Effector memory CD8-positive, alpha-beta T cell (primary cell): ENCODE data around the gene ZG16B.

Experiments
- ATAC-seq: fragments of 150-1000 bp; cut with Tn5 transposase; replicated peaks from 2 replicates; pipeline ENCODE4 v1.10.0; 2021; ENCODE audit warnings: mild to moderate bottlenecking, moderate library complexity
- DNase-seq, 3 experiments: peaks; one replicate each; pipeline ENCODE4 v3.0.0; 2021
- H3K27ac Mint-ChIP-seq, 2 donors: one replicate each; pipeline ENCODE4 v1.8.0; 2022; ENCODE audit warnings: mild to moderate bottlenecking in 2 of 2, mixed read lengths in 2 of 2, moderate library complexity in 2 of 2
- H3K27me3 Mint-ChIP-seq, 2 donors: one replicate each; pipeline ENCODE4 v1.8.0; 2022; ENCODE audit warnings: mixed read lengths in 2 of 2
- H3K36me3 Mint-ChIP-seq: one replicate; pipeline ENCODE4 v1.8.0; 2022; ENCODE audit warnings: mild to moderate bottlenecking, moderate library complexity, mixed read lengths; ENCODE audit not compliant: insufficient read depth
- H3K4me1 Mint-ChIP-seq, 2 donors: one replicate each; pipeline ENCODE4 v1.8.0; 2022; ENCODE audit warnings: low read depth in 2 of 2, mixed read lengths in 2 of 2
- H3K4me3 Mint-ChIP-seq, 2 donors: one replicate each; pipeline ENCODE4 v1.8.0; 2022; ENCODE audit warnings: mild to moderate bottlenecking in 2 of 2, mixed read lengths in 2 of 2, moderate library complexity in 2 of 2
- H3K9me3 Mint-ChIP-seq, 2 donors: one replicate each; pipeline ENCODE4 v1.8.0; 2022; ENCODE audit warnings: mixed read lengths in 2 of 2
- total RNA-seq, 9 experiments: gene quantifications; one replicate each; lab custom pipeline; 2026; lab: John Stamatoyannopoulos, UW

ZG16B gene, protein sequence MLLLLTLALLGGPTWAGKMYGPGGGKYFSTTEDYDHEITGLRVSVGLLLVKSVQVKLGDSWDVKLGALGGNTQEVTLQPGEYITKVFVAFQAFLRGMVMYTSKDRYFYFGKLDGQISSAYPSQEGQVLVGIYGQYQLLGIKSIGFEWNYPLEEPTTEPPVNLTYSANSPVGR
- total RNA-seq, result 0 to 0.32 (median 0.13) reads per million in 9 experiments

DNA sequence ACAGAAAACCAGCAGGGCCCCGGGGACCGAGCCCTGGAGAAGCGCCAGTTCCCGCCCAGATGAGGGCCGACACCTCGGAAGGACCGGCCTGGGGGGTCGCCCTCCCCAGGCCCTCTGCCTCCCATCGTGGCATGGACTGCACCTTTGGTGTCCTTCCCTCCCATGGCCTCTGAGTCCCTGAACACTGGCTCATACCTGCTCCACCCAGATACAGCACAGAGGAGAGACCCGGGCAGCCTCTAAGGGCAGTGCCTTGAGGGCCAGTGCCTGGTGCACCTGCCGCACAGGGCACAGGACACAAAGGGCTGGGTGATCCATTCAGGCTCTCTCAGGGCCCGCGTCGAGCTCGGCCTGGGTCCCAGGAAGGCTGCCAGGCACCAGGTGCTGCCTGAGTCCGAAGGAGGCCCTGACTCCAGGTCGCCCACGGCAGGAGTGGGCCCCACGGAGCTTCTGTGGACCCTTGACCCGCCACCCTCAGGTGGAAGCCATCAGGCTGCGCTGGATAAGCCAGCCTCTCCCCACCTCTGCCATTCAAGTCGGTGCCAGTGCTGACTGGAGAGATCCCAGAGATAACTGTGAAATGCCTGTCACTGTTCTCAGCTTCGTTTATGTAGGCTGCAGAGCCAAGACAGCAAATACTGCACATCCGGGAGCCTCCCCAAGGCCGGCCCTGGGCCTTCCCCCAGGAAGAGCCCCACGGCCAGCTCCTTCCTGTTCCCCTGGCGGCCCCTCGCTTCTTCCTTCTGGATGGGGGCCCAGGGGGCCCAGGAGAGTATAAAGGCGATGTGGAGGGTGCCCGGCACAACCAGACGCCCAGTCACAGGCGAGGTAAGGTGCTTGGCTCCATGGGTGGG lies at the start of gene ZG16B:
Gene ZG16B, plus strand, starts transcription at position 803 of the 854 bp plus-strand sequence. CDS start 139 bp downstream, outside the sequence.
- H3K4me3 Mint-ChIP-seq, result no peak within 1 kb of the TSS
- no peak for DNase-seq
- H3K4me1 Mint-ChIP-seq, result peaks cover 0 to 1% of the 10 kb centered on the region in 2 donors
- no peak for ATAC-seq
- H3K9me3 Mint-ChIP-seq, result no peaks in the 10 kb centered on the region
- peaks cover 21 to 54% of the 10 kb centered on the region in 2 donors for H3K27me3 Mint-ChIP-seq
- H3K27ac Mint-ChIP-seq, result no peak within 1 kb of the TSS
- peaks cover 4% of the 10 kb centered on the region for H3K36me3 Mint-ChIP-seq

GRCh38 chr16:2782583-2783351 lies 47.3 kb upstream of the ZG16B start:
- Mint-ChIP-seq H3K4me3 (no peak overlapping the region), H3K4me1 (peaks cover 15 to 26% of the 10 kb centered on the region in 2 donors), H3K27ac (no peak overlapping the region), H3K9me3 (no peaks in the 10 kb centered on the region), H3K36me3 (peaks cover 7% of the 10 kb centered on the region), H3K27me3 (no peaks in the 10 kb centered on the region)
- DNase-seq (no peak), ATAC-seq (no peak)

DNA sequence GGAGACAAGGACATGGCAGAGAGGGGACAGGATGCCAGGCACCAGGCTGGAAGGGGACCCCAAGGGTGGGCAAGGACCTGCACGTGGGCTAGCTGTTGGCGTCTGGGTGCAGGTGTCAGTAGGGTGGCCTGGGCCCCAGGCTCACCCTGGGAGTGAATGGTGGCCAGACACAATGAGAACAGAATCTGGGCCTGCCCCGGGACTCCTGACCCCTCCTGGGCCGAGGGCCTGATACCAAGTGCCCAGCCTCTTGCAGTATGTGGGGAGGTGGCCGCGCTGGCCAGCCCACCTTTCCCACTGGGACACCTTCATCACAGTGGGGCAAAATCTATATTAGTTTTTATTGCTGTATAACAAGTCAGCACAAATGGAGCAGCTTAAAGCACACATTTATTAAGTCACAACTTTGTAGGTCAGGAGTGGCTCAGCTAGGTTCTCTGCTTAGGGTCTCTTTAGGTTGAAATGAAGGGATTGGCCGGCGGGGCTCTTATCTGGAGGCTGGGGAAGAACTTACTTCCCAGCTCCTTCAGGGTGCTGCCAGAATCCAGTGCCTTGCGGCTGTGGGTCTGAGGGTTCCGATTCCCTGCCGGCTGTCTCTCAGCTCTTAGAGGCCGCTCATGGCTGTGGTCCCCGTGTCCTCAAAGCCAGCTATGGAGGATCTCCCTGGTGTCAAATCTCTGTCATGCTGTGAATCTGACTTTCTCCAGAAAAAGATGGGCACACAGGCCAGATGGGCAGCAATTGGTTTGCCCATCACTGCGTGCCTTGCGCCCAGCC lies 46.3 kb upstream of the ZG16B start:
- ATAC-seq, result no peak
- no peak overlapping the region for H3K27ac Mint-ChIP-seq
- H3K27me3 Mint-ChIP-seq, result no peaks in the 10 kb centered on the region
- H3K4me1 Mint-ChIP-seq, result peaks cover 6 to 16% of the 10 kb centered on the region in 2 donors
- H3K9me3 Mint-ChIP-seq, result no peaks in the 10 kb centered on the region
- H3K36me3 Mint-ChIP-seq, result no peaks in the 10 kb centered on the region
- H3K4me3 Mint-ChIP-seq, result peak overlapping the region; percentile 87
- no peak for DNase-seq

GRCh38 chr16:2784358-2785100 lies 45.6 kb upstream of the ZG16B start:
- H3K36me3 Mint-ChIP-seq, result no peaks in the 10 kb centered on the region
- H3K4me3 Mint-ChIP-seq, result peak overlapping the region; percentile 87
- DNase-seq (no peak), ATAC-seq (no peak)
- peak overlapping the region in 1 of 2 donors; percentile 75 for H3K27ac Mint-ChIP-seq
- no peaks in the 10 kb centered on the region for H3K9me3 Mint-ChIP-seq
- H3K27me3 Mint-ChIP-seq, result peaks cover 2 to 4% of the 10 kb centered on the region in 2 donors
- peaks cover 6 to 12% of the 10 kb centered on the region in 2 donors for H3K4me1 Mint-ChIP-seq

GRCh38 chr16:2785101-2785991 lies 44.8 kb upstream of the ZG16B start:
- Mint-ChIP-seq H3K4me1 (peaks cover 3 to 7% of the 10 kb centered on the region in 2 donors), H3K27ac (peak overlapping the region; percentile 25 to 75), H3K4me3 (peak overlapping the region; percentile 87), H3K27me3 (peaks cover 5 to 12% of the 10 kb centered on the region in 2 donors), H3K36me3 (no peaks in the 10 kb centered on the region), H3K9me3 (no peaks in the 10 kb centered on the region)
- DNase-seq (no peak), ATAC-seq (peak; percentile 75)

GRCh38 chr16:2786061-2786825 lies 43.9 kb upstream of the ZG16B start:
- H3K4me3 Mint-ChIP-seq, result peak overlapping the region; percentile 40 to 87
- no peaks in the 10 kb centered on the region for H3K9me3 Mint-ChIP-seq
- peaks cover 8 to 21% of the 10 kb centered on the region in 2 donors for H3K27me3 Mint-ChIP-seq
- H3K27ac Mint-ChIP-seq, result peak overlapping the region in 1 of 2 donors; percentile 58
- peaks cover 3 to 7% of the 10 kb centered on the region in 2 donors for H3K4me1 Mint-ChIP-seq
- no peak for DNase-seq
- no peaks in the 10 kb centered on the region for H3K36me3 Mint-ChIP-seq
- ATAC-seq, result no peak

- ATAC-seq (no peak), DNase-seq (no peak)
- H3K27me3 Mint-ChIP-seq, result peaks cover 13 to 26% of the 10 kb centered on the region in 2 donors
- peak overlapping the region; percentile 40 to 87 for H3K4me3 Mint-ChIP-seq
- no peaks in the 10 kb centered on the region for H3K9me3 Mint-ChIP-seq
- peak overlapping the region in 1 of 2 donors; percentile 58 for H3K27ac Mint-ChIP-seq
- H3K36me3 Mint-ChIP-seq, result no peaks in the 10 kb centered on the region
- H3K4me1 Mint-ChIP-seq, result peaks cover 3 to 7% of the 10 kb centered on the region in 2 donors
Observed at GRCh38 chr16:2786826-2787151, 43.3 kb upstream of the ZG16B start.

DNA sequence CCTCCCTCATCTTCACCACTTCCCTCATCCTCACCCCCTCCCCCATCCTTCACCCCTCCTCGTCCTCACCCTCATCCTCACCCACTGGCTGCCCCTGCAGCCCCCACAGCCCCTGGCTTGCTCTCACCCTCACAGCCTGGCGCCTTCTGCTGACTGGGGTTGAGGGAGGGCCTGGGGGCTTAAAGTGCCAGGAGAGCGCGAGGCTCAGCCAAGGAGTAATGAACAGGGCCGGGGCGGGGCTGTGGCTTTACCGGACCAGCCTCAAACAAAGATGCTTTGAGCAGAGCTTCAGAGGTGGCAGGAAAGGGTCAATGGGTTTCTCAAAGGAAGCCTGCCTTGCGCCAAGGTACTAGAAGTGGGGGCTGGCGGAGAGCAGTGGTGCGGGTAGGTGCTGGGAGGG lies 42.7 kb upstream of the ZG16B start, which contains the start of gene PRSS33:
Gene PRSS33, minus strand, starts transcription at position 155 of the 400 bp plus-strand sequence. CDS start 1,013 bp downstream, outside the sequence.
- DNase-seq (no peak), ATAC-seq (no peak)
- Mint-ChIP-seq H3K9me3 (no peaks in the 10 kb centered on the region), H3K36me3 (no peaks in the 10 kb centered on the region), H3K27me3 (peaks cover 13 to 32% of the 10 kb centered on the region in 2 donors), H3K4me3 (peak within 1 kb of the TSS; percentile 40 to 87), H3K4me1 (peaks cover 3 to 7% of the 10 kb centered on the region in 2 donors), H3K27ac (peak within 1 kb of the TSS; percentile 29 to 58)

GRCh38 chr16:2787961-2788360 lies 42.1 kb upstream of the ZG16B start:
- H3K36me3 Mint-ChIP-seq, result no peaks in the 10 kb centered on the region
- ATAC-seq, result no peak
- peak overlapping the region in 1 of 2 donors; percentile 17 for H3K4me3 Mint-ChIP-seq
- no peak for DNase-seq
- H3K4me1 Mint-ChIP-seq, result peaks cover 3 to 7% of the 10 kb centered on the region in 2 donors
- H3K27ac Mint-ChIP-seq, result peak overlapping the region in 1 of 2 donors; percentile 29
- no peaks in the 10 kb centered on the region for H3K9me3 Mint-ChIP-seq
- peaks cover 16 to 33% of the 10 kb centered on the region in 2 donors for H3K27me3 Mint-ChIP-seq

DNA sequence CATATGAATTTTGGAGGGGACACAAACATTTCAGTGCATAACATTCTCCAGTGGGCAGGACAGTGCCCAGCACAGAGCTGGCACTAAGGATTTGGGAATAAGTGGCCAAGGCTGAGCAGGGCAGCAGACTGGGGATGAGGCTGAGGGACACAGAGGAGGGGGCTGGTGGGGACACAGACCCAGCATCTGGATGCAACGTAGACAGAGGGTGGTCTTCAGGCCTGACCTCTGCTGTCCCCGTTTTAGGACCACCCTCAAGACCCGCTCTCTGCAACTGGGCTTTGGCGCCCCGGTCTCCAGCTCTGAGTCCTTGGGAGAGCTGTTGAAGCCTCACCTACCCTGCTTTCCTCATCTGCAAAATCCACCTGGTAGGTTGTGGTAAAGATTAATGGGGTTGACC lies 39.5 kb upstream of the ZG16B start:
- Mint-ChIP-seq H3K9me3 (no peaks in the 10 kb centered on the region), H3K4me3 (no peak overlapping the region), H3K36me3 (no peaks in the 10 kb centered on the region), H3K27ac (no peak overlapping the region), H3K4me1 (peaks cover 0 to 2% of the 10 kb centered on the region in 2 donors), H3K27me3 (peaks cover 34 to 59% of the 10 kb centered on the region in 2 donors)
- no peak for ATAC-seq
- no peak for DNase-seq

DNA sequence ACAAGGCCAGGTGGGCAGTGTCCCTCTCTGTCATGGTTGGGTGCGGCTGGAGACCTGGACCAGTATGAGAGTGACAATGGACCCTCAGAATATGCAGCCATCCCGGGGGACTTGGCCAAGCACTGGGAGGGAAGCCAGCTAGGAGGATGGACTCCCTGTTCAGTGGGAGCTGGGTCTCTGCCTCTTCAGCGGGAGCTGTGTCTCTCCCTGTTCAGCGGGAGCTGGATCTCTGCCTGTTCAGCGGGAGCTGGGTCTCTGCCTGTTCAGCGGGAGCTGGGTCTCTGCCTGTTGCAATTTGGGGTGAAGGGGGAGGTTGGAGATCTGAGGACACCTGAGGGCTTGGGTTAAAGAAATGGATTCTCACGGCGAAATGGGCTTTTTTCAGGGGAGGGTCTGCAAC lies 38.9 kb upstream of the ZG16B start:
- H3K9me3 Mint-ChIP-seq, result no peaks in the 10 kb centered on the region
- no peak for DNase-seq
- H3K36me3 Mint-ChIP-seq, result no peaks in the 10 kb centered on the region

More for the DNA sequence above, 38.9 kb upstream of the ZG16B start:
- Mint-ChIP-seq H3K4me3 (no peak overlapping the region), H3K4me1 (peaks cover 0 to 2% of the 10 kb centered on the region in 2 donors), H3K27me3 (peaks cover 34 to 65% of the 10 kb centered on the region in 2 donors), H3K27ac (no peak overlapping the region)
- ATAC-seq, result no peak
